ENCODE measurements around the gene SLC25A45. TPM values are rescaled to one million over a fixed set of nuclear protein-coding genes. Genes with fewer than 3 reads are reported as not detected.

The SLC25A45 gene
- total RNA-seq, 1 donor from 2014 or later: 15.5 TPM

GRCh38 chr11:65404210-65404609, 21.8 kb upstream of the SLC25A45 start:
- Mint-ChIP-seq H3K27ac (no peak overlapping the region), H3K4me3 (no peak overlapping the region), H3K9me3 (no peaks in the 10 kb centered on the region), H3K36me3 (ENCODE audit: low read depth) (peaks cover 44% of the 10 kb centered on the region), H3K4me1 (peaks cover 8% of the 10 kb centered on the region), H3K27me3 (no peaks in the 10 kb centered on the region)
- DNase-seq: no peak
- intact Hi-C loops (cut with micrococcal nuclease): no loop called here

- intact Hi-C loops (cut with micrococcal nuclease): no loop called here
- no peak for DNase-seq
- H3K36me3 Mint-ChIP-seq (ENCODE audit: low read depth): peaks cover 43% of the 10 kb centered on the region
- no peaks in the 10 kb centered on the region for H3K27me3 Mint-ChIP-seq
- H3K9me3 Mint-ChIP-seq: no peaks in the 10 kb centered on the region
- peaks cover 8% of the 10 kb centered on the region for H3K4me1 Mint-ChIP-seq
- H3K4me3 Mint-ChIP-seq: no peak overlapping the region
- H3K27ac Mint-ChIP-seq: no peak overlapping the region
Measured at GRCh38 chr11:65403607-65404121, 21.2 kb upstream of the SLC25A45 start.

- H3K9me3 Mint-ChIP-seq: no peaks in the 10 kb centered on the region
- no peak overlapping the region for H3K27ac Mint-ChIP-seq
- H3K36me3 Mint-ChIP-seq (ENCODE audit: low read depth): peaks cover 46% of the 10 kb centered on the region
- H3K27me3 Mint-ChIP-seq: no peaks in the 10 kb centered on the region
- H3K4me1 Mint-ChIP-seq: peaks cover 8% of the 10 kb centered on the region
- intact Hi-C loops (cut with micrococcal nuclease): no loop called here
- no peak for DNase-seq
- no peak overlapping the region for H3K4me3 Mint-ChIP-seq
Measured at GRCh38 chr11:65402790-65403189, 20.3 kb upstream of the SLC25A45 start.

GRCh38 chr11:65401803-65402248, 19.4 kb upstream of the SLC25A45 start:
- H3K4me1 Mint-ChIP-seq: peaks cover 11% of the 10 kb centered on the region
- H3K9me3 Mint-ChIP-seq: no peaks in the 10 kb centered on the region
- no peaks in the 10 kb centered on the region for H3K27me3 Mint-ChIP-seq
- H3K27ac Mint-ChIP-seq: no peak overlapping the region
- H3K4me3 Mint-ChIP-seq: no peak overlapping the region
- H3K36me3 Mint-ChIP-seq (ENCODE audit: low read depth): peaks cover 47% of the 10 kb centered on the region
- no peak for DNase-seq
- intact Hi-C loops (cut with micrococcal nuclease): no loop called here

- no peaks in the 10 kb centered on the region for H3K9me3 Mint-ChIP-seq
- no peak overlapping the region for H3K27ac Mint-ChIP-seq
- intact Hi-C loops (cut with micrococcal nuclease): no loop called here
- H3K27me3 Mint-ChIP-seq: no peaks in the 10 kb centered on the region
- peaks cover 45% of the 10 kb centered on the region for H3K36me3 Mint-ChIP-seq (ENCODE audit: low read depth)
- H3K4me3 Mint-ChIP-seq: no peak overlapping the region
- DNase-seq: no peak
- peaks cover 11% of the 10 kb centered on the region for H3K4me1 Mint-ChIP-seq
Measured at GRCh38 chr11:65401073-65401802, 18.8 kb upstream of the SLC25A45 start.

- DNase-seq: no peak
- H3K27me3 Mint-ChIP-seq: no peaks in the 10 kb centered on the region
- H3K9me3 Mint-ChIP-seq: no peaks in the 10 kb centered on the region
- H3K27ac Mint-ChIP-seq: no peak overlapping the region
- peaks cover 45% of the 10 kb centered on the region for H3K36me3 Mint-ChIP-seq (ENCODE audit: low read depth)
- intact Hi-C loops (cut with micrococcal nuclease): no loop called here
- no peak overlapping the region for H3K4me3 Mint-ChIP-seq
- H3K4me1 Mint-ChIP-seq: peaks cover 11% of the 10 kb centered on the region
Measured at GRCh38 chr11:65400307-65401072, 18.0 kb upstream of the SLC25A45 start.

- H3K4me1 Mint-ChIP-seq: peaks cover 11% of the 10 kb centered on the region
- no peak for DNase-seq
- no peaks in the 10 kb centered on the region for H3K9me3 Mint-ChIP-seq
- no peak overlapping the region for H3K27ac Mint-ChIP-seq
- no peaks in the 10 kb centered on the region for H3K27me3 Mint-ChIP-seq
- intact Hi-C loops (cut with micrococcal nuclease): no loop called here
- H3K36me3 Mint-ChIP-seq (ENCODE audit: low read depth): peaks cover 41% of the 10 kb centered on the region
- no peak overlapping the region for H3K4me3 Mint-ChIP-seq
Measured at GRCh38 chr11:65399845-65400244, 17.4 kb upstream of the SLC25A45 start.

GRCh38 chr11:65399249-65399648, 16.8 kb upstream of the SLC25A45 start:
- intact Hi-C loops (cut with micrococcal nuclease): no loop called here
- Mint-ChIP-seq H3K9me3 (no peaks in the 10 kb centered on the region), H3K36me3 (ENCODE audit: low read depth) (peaks cover 38% of the 10 kb centered on the region), H3K4me3 (no peak overlapping the region), H3K4me1 (peaks cover 9% of the 10 kb centered on the region), H3K27ac (no peak overlapping the region), H3K27me3 (no peaks in the 10 kb centered on the region)
- DNase-seq: no peak

GRCh38 chr11:65398362-65398910, 16.0 kb upstream of the SLC25A45 start:
- Mint-ChIP-seq H3K27me3 (no peaks in the 10 kb centered on the region), H3K4me1 (peaks cover 7% of the 10 kb centered on the region), H3K36me3 (ENCODE audit: low read depth) (peaks cover 37% of the 10 kb centered on the region), H3K9me3 (no peaks in the 10 kb centered on the region), H3K27ac (no peak overlapping the region), H3K4me3 (no peak overlapping the region)
- intact Hi-C loops (cut with micrococcal nuclease): no loop called here
- no peak for DNase-seq

- no peak overlapping the region for H3K27ac Mint-ChIP-seq
- peaks cover 3% of the 10 kb centered on the region for H3K4me1 Mint-ChIP-seq
- H3K27me3 Mint-ChIP-seq: no peaks in the 10 kb centered on the region
- H3K4me3 Mint-ChIP-seq: no peak overlapping the region
- no peaks in the 10 kb centered on the region for H3K9me3 Mint-ChIP-seq
- intact Hi-C loops (cut with micrococcal nuclease): no loop called here
- DNase-seq: no peak
- H3K36me3 Mint-ChIP-seq (ENCODE audit: low read depth): peaks cover 37% of the 10 kb centered on the region
Measured at GRCh38 chr11:65396769-65397745, 14.6 kb upstream of the SLC25A45 start.

- Mint-ChIP-seq H3K36me3 (ENCODE audit: low read depth) (peaks cover 40% of the 10 kb centered on the region), H3K4me3 (no peak overlapping the region), H3K27me3 (no peaks in the 10 kb centered on the region), H3K27ac (no peak overlapping the region), H3K4me1 (peaks cover 3% of the 10 kb centered on the region), H3K9me3 (no peaks in the 10 kb centered on the region)
- no peak for DNase-seq
- intact Hi-C loops (cut with micrococcal nuclease): no loop called here
Measured at GRCh38 chr11:65395961-65396530, 13.6 kb upstream of the SLC25A45 start.

- DNase-seq: no peak
- no peak overlapping the region for H3K27ac Mint-ChIP-seq
- H3K4me1 Mint-ChIP-seq: peaks cover 16% of the 10 kb centered on the region
- no peaks in the 10 kb centered on the region for H3K9me3 Mint-ChIP-seq
- no peaks in the 10 kb centered on the region for H3K27me3 Mint-ChIP-seq
- no peak overlapping the region for H3K4me3 Mint-ChIP-seq
- intact Hi-C loops (cut with micrococcal nuclease): no loop called here
- H3K36me3 Mint-ChIP-seq (ENCODE audit: low read depth): peaks cover 32% of the 10 kb centered on the region
Measured at GRCh38 chr11:65394125-65394536, 11.7 kb upstream of the SLC25A45 start.

- H3K27ac Mint-ChIP-seq: no peak overlapping the region
Measured at GRCh38 chr11:65393513-65394079, 11.2 kb upstream of the SLC25A45 start.

More at GRCh38 chr11:65393513-65394079, 11.2 kb upstream of the SLC25A45 start:
- Mint-ChIP-seq H3K36me3 (ENCODE audit: low read depth) (peaks cover 35% of the 10 kb centered on the region), H3K9me3 (no peaks in the 10 kb centered on the region), H3K4me3 (no peak overlapping the region), H3K27me3 (no peaks in the 10 kb centered on the region), H3K4me1 (peaks cover 21% of the 10 kb centered on the region)
- intact Hi-C loops (cut with micrococcal nuclease): no loop called here
- DNase-seq: no peak

All from activated CD4-positive, alpha-beta T cell treated with anti-CD3 and anti-CD28 coated beads, Interleukin-2, amount 10 ng/mL, durations not matched to agents 24 days and 14 days (primary cell).